GM19099 (cell line): Measurements from ENCODE around the gene RAPGEF2.

Experiments
- POLR2A ChIP-seq: IDR thresholded peaks from 3 replicates; pipeline ENCODE4 v1.6.1; 2011; ENCODE audit warnings: low read depth; ENCODE audit not compliant: insufficient read length; ENCODE audit errors: extremely low read depth

RAPGEF2 gene

DNA sequence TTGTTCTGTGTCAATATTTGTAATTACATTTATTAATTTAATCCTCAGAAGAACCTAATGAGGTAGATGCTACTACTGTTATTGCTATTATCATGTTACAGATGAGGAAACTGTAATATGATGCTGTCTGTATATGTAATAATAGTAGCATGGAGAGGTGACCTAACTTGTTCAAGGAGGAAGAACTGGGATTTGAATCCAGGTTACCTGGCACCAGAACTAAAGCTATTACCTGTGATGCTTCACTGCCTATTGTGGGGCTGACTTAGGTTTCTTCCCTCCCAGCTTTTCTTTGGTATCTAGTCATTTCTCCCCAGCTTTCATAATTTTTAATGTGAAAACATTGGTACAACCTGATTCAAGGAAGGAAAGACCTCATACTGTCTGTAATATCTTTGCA, 43.6 kb downstream of the RAPGEF2 start:
- no peak for TF ChIP-seq POLR2A

DNA sequence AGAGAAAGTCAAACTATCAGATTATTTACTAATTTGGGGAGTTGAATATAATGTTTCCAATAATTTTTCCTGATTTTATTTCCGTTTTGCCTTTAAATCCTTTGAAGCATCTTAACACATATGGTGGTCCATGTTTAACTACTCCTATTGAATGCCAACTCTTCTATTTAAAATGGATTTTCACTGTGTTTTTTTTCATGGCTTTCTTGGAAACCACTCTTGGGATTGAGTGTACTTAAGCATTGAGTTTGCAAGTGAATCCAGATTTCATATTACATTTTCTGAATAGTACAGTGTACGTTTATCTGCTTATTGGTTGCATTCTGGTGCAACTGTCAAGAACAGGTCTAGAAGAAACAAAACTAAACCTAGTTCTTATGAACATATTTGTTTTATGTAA, 45.6 kb downstream of the RAPGEF2 start:
- no peak for TF ChIP-seq POLR2A

DNA sequence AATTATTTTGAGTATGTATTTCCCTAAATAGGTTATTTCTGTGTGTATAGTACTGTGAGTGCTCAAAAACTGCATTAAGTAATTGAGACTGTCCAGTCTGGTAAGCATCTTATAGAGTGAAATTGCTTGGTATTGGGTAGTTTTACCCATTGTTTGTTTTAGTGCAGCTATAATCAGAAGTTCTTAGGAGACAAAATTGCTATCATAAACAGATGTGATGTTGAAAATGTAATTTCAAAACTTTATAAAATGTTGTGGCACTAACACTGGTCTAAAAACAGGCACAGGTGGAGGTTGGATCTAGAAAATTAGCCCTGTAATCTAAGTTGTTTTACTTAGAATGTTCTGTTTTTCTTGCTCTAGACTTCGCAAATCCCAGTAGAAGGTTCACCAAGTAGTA, 46.8 kb downstream of the RAPGEF2 start:
- TF ChIP-seq POLR2A = no peak

DNA sequence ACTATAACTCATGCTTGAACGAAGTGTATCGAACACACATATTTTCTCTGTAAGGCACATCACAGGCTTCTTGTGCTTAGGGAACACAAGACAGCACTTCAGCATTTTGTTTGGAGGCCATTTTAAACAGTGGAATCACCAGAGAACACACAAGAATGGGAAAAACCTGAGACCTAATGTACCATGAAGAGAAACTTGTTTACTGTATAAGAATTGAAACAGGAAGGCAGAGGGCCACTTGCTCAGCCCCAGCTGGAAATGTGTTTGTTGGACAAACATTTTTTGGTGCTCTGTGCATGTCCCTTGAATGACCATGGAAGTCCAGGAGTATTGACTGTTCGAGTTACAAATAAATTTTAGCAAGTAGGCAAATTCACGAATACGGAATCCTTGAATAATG, 47.5 kb downstream of the RAPGEF2 start:
- TF ChIP-seq POLR2A = no peak

DNA sequence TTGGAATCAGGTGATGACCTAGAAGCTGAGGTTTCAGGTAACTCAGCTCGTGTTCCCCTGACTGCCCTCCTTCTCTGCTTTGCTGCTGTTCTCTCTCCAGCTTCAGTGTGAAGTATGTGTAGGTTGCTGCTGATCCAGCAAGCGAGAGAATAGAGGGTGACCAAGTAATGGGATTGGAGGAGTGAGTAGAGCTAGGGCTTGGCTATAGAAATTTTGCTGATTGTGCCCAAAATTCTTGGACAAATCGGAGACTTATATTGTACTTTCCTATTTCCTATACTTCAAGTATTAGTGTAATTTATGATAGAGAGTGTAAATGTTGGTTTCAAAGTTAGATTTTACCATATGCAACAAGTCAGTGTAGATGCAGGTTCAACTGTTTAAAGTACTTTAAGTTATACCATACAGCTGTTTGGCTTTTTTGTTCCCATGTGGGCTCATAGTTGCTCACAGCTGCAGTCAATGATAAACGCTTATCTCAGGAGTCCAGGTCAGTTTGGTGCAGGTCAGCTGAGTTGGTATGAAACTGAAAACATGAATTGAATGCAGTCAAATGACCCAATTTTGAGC, 48.0 kb downstream of the RAPGEF2 start:
- TF ChIP-seq POLR2A = no peak

DNA sequence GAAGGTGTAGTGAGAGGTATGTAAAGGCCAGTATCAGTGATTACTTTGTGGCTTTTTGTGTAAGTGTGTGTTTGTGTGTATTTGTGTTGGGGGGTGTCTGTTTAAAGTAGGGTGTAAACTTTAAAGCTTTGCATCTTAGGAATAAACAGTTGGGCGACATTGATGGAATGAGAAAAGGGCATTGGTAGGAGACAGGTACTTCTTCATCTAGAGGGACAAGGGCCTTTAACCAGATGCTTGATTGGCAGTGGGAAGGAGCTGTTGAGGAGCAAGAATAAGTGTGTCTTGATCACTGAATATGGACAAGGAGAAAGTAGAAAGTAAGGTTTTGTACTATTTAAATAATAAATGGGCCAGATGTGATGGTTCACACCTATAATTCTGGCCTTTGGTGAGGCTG, 48.8 kb downstream of the RAPGEF2 start:
- TF ChIP-seq POLR2A = no peak

DNA sequence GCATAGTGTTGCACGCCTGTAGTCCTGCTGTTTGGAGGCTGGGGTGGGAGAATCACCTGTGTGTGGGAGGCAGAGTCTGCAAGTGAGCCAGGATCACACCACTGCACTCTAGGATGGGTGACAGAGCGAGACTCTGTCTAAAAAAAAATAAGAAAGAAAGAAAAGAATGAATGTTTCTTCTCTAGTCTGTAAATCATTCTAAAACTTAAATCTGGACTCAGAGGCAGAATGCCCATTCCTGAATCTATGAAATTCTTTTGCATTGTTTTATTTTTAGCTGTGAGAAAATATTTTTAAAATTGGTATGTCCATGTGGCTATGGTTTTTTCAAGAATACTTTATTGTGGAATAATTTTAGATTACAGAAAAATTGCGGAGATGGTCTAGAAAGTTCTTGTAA, 49.3 kb downstream of the RAPGEF2 start:
- no peak for TF ChIP-seq POLR2A

DNA sequence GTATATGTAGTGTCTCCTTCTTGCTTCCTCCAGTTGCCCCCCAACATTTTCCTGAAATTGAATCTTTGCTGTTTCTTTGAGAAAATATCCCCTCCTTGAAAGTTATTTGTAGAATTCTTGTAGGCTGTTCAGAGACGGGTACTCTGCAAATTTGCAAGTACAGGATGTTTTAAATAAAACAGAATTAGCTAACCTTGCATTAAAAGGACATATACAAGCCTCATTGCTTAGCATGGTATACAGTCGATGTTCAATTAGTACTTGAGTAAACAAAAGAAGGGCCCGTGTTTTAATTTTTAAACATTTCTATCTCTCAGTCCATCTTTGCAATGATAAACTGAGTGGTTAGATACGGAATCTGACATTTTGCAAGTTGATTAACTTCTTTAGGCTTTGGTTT, 50.8 kb downstream of the RAPGEF2 start:
- no peak for TF ChIP-seq POLR2A

DNA sequence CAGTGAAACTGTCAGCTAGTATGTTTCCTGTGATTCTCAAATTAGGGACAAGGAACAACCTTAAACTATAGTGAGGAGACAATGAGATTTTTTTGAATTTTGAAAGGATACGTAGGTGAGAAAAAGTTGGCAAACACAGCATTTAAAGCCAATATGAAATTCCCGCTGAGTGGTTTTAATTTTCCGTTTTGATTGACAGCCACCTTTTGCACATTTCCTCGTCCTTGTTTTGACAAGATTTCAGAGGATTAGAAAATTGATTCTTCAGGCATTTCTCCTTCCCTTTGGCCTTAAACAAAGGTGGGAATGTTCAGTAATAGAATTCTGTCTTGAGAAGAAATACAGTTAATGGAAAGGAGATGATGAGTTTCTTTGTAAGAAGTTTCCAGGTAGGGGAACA, 52.2 kb downstream of the RAPGEF2 start:
- TF ChIP-seq POLR2A = no peak

DNA sequence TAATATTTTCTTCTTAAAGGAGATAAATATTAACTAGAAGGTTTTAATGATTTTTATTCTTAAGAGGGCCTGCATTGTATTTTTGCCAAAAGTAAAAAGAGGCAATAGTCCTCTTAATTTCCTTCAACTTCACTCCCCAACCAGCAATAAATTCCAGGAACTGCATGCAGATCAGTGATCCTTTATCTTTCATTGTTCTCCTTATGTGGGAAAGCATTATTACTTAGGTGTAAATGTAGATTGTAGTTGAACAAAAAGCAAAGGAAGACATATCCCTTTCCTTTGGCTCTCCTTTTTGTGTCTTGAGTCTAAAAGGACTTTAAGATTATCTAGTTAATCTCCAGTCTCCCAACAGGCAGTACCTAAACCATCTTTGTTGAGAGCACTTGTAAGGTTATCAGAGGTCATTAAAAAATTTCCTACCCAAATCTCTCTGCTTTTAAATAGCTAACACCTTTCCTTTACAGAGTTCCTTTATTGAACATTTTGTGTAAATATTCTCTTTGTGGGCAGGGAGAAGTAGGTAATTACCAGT, 55.3 kb downstream of the RAPGEF2 start:
- no peak for TF ChIP-seq POLR2A

DNA sequence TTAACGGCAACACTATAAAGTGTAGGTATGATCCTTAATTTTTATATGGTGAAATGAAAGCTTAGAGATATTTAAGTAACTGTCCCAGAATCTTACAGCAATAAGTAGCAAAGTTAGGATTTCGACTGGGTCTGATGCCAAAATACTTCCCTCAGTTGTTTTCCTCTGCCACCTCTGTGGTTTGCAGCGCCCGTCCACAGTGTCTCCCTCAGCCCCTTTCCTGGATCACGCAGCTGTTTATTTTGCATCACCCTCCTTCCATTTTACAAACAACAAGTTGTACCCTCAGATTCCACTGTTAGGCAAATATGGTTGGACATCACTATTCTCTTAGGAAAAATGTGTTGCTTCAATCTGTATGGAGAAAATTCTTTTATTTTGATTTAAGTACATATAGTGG, 56.1 kb downstream of the RAPGEF2 start:
- no peak for TF ChIP-seq POLR2A

DNA sequence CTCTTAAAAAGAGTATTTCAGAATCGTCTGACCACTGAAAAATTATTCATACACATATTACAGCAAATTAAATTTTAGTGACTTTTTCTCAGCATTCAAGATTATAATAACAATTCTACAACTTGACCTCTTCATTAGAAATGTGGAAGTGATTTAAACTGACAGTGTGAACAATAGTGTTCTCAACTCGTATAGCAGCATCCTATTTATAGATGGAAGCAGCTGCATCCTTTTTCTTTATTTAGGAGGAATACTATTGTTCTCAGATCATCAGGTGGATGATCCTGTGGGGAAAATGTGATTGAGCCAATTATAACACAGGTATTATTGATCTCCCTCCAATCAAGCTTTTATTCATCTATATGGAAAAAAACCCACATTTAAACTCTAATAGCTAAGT, 56.7 kb downstream of the RAPGEF2 start:
- TF ChIP-seq POLR2A = no peak

DNA sequence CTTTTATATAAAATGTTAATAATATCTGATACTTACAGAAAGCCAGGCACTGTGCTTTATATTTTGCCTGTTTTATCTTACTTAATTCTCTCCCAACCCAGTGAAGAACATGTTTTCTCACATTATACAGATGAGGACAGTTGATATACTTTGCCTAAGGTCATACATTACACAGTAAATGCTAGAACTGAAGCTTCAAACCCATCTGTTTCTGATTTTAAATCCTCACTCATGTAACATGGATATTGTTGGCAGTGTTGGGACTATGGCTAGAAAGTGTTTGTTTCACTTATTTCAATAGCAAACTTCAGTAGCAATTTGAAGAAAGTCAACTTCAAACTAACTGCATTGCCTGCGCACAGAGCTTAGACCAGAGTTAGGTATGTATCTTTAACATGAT, 57.4 kb downstream of the RAPGEF2 start:
- TF ChIP-seq POLR2A = no peak

DNA sequence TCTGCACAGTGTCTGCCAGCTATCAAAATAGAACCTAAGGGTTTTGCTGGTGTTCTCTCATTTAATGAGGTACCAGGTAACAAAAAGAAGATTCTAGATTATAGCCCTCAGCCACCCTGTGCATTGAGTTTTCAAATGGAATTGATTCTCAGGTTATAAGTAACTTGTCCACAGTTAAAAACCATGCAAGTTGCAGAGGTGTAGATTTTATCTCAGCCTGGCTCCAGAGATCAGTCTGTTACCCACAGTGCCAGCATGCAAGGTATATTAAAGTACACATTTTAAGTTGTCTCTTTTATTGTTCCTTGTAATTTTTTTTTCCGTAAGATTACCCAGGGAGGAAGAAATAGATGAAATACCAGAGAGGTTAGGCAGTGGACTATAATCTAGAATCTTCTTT, 59.7 kb downstream of the RAPGEF2 start:
- no peak for TF ChIP-seq POLR2A

DNA sequence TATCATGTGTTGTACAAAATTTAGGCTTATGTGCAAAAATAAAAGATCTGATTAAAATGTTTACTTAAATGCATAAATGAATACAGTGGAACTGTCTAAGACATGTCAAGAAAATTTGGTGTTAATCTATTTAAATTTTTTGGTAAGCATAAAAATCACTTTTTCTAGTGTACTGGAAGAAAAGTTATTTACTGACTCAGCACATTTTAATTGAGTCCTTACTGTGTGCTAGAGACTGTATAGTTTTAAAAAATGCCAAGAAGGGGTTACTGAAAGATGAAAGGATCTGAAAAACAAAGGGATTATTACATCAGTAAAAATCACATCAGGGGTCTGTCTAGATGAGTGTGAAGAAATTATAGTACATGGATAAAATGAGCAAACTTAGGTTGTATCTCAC, 60.6 kb downstream of the RAPGEF2 start:
- no peak for TF ChIP-seq POLR2A

DNA sequence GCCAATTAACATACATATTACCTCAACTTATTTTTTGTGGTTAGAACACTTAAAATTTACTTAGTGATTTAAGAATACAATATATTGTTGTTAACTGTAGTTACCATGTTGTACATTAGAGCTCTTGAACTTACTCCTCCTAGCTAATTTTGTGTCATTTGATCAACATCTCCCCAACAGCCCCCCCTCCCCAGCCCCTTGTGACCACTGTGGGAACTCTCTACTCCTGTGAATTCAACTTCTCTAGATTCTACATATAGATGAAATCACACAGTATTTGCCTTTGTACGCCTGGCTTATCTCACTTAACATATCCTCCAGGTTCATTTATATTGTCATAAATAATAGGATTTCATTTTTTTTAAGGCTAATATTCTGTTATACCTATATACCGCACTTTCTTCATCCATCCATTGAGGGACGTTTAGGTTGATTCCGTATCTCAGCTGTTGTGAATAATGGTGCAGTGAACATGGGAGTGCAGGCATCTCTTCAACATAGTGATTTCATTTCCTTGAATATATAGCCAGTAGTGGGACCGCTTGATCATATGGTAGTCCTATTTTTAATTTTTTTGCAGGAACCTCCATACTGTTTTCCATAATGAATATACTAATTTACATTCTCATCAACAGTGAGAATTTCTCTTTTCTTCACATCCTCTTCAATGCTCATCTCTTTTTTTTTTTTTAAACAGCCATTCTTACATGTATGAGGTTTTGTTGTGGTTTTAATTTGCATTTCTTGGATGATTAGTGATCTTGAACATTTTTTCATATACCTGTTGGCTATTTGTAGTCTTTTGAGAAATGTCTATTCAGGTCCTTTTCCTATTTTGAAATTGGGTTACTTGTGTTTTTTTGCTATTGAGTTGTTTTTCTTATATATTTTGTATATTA, 66.8 kb downstream of the RAPGEF2 start:
- TF ChIP-seq POLR2A = no peak
